NCI-H510A (cell line): ENCODE results near the gene MPST.
"Not testable (repeated sequence)": the region's sequence is repeated elsewhere in the genome, so short reads cannot be mapped to it uniquely, and the experiment has no call there.

Experiments used
- DNase-seq: peaks from one replicate; lab custom pipeline; 2025; lab: John Stamatoyannopoulos, UW

Gene MPST

GRCh38 chr22:37060801-37061610 is 41.5 kb downstream of the MPST start:
- DNase-seq: peak; percentile 27

GRCh38 chr22:37061611-37062375 is 42.3 kb downstream of the MPST start:
- DNase-seq: no peak

- DNase-seq: no peak
These were observed 42.8 kb downstream of the MPST start for GRCh38 chr22:37062376-37062675.

- no peak for DNase-seq
These were observed 43.3 kb downstream of the MPST start for GRCh38 chr22:37062702-37063381.

GRCh38 chr22:37063431-37064420 is 44.2 kb downstream of the MPST start:
- peak; percentile 61 for DNase-seq

GRCh38 chr22:37064553-37064952 is 45.0 kb downstream of the MPST start:
- no peak for DNase-seq

GRCh38 chr22:37065180-37065579 is 45.6 kb downstream of the MPST start:
- DNase-seq: no peak

- no peak for DNase-seq
These were observed 46.4 kb downstream of the MPST start for GRCh38 chr22:37065961-37066360.

- DNase-seq: no peak
These were observed 47.9 kb downstream of the MPST start for GRCh38 chr22:37067428-37067827.

- no peak for DNase-seq
These were observed 49.3 kb downstream of the MPST start for GRCh38 chr22:37068859-37069258.

- DNase-seq: no peak
These were observed 49.8 kb downstream of the MPST start for GRCh38 chr22:37069319-37069718.

- no peak for DNase-seq
These were observed 50.2 kb downstream of the MPST start for GRCh38 chr22:37069719-37070118.

- no peak for DNase-seq
These were observed 50.8 kb downstream of the MPST start for GRCh38 chr22:37070334-37070733.

GRCh38 chr22:37070744-37071143 is 51.2 kb downstream of the MPST start:
- DNase-seq: no peak

GRCh38 chr22:37071850-37072592 is 52.5 kb downstream of the MPST start:
- not testable (repeated sequence) for DNase-seq

- no peak for DNase-seq
These were observed 53.1 kb downstream of the MPST start for GRCh38 chr22:37072673-37073072.

- DNase-seq: no peak
These were observed 55.0 kb downstream of the MPST start for GRCh38 chr22:37074537-37074936.

GRCh38 chr22:37075046-37075445 is 55.5 kb downstream of the MPST start:
- no peak for DNase-seq

GRCh38 chr22:37075822-37076433 is 56.4 kb downstream of the MPST start:
- DNase-seq: no peak

GRCh38 chr22:37077802-37078448 is 58.4 kb downstream of the MPST start:
- DNase-seq: no peak
